Measurements from ENCODE around the gene NQO1.

- TF ChIP-seq CTCF (IDR thresholded peaks at IDR 0.05) (no peak), POLR2A (IDR thresholded peaks at IDR 0.05) (no peak)
These were observed 66.2 kb downstream of the NQO1 start for GRCh38 chr16:69660166-69660565.

Data from testis (tissue), 2 donors.